Osteocyte (in vitro differentiated cells): Measurements from ENCODE around the gene MYO7B. TPM values are rescaled to one million over a fixed set of nuclear protein-coding genes. Genes with fewer than 3 reads are reported as not detected.

Experiments used
- DNase-seq: peaks from one replicate; pipeline ENCODE4 v3.0.0; 2021; ENCODE audit warnings: mixed read lengths; ENCODE audit not compliant: unreplicated experiment; ENCODE audit errors: extremely low spot score
- H3K27ac Mint-ChIP-seq: one replicate; pipeline ENCODE4 v1.8.0; 2021; ENCODE audit warnings: mild to moderate bottlenecking, mixed read lengths; ENCODE audit not compliant: unreplicated experiment
- H3K27me3 Mint-ChIP-seq: one replicate; pipeline ENCODE4 v1.8.0; 2021; ENCODE audit warnings: mixed read lengths; ENCODE audit not compliant: unreplicated experiment
- H3K36me3 Mint-ChIP-seq: one replicate; pipeline ENCODE4 v1.8.0; 2021; ENCODE audit warnings: mixed read lengths; ENCODE audit not compliant: unreplicated experiment
- H3K4me1 Mint-ChIP-seq: one replicate; pipeline ENCODE4 v1.8.0; 2021; ENCODE audit warnings: mixed read lengths; ENCODE audit not compliant: unreplicated experiment
- H3K4me3 Mint-ChIP-seq: one replicate; pipeline ENCODE4 v1.8.0; 2021; ENCODE audit warnings: mild to moderate bottlenecking, moderate library complexity, mixed read lengths; ENCODE audit not compliant: unreplicated experiment
- H3K9me3 Mint-ChIP-seq: one replicate; pipeline ENCODE4 v1.8.0; 2021; ENCODE audit warnings: mixed read lengths; ENCODE audit not compliant: unreplicated experiment
- CTCF ChIP-seq: fragments of 200-600 bp; sonication (generic); IDR thresholded peaks from 2 replicates; pipeline ENCODE4 v1.5.0; 2021; ENCODE audit warnings: antibody characterized with exemption, mild to moderate bottlenecking, moderate library complexity
- total RNA-seq: library from RNA; stranded (reverse); gene quantifications from 2 replicates; pipeline ENCODE4 v1.2.1, GENCODE V29; 2021

MYO7B gene
- total RNA-seq, 1 donor from 2014 or later = not detected

GRCh38 chr2:127651381-127651809 lies 115.9 kb downstream of the MYO7B start:
- no peak for TF ChIP-seq CTCF
- no peaks in the 10 kb centered on the region for H3K9me3 Mint-ChIP-seq
- H3K4me1 Mint-ChIP-seq = peaks cover 30% of the 10 kb centered on the region
- H3K36me3 Mint-ChIP-seq = peaks cover 7% of the 10 kb centered on the region
- H3K27ac Mint-ChIP-seq = no peak overlapping the region
- H3K4me3 Mint-ChIP-seq = no peak overlapping the region
- DNase-seq = no peak
- no peaks in the 10 kb centered on the region for H3K27me3 Mint-ChIP-seq

- peaks cover 8% of the 10 kb centered on the region for H3K36me3 Mint-ChIP-seq
- H3K27me3 Mint-ChIP-seq = no peaks in the 10 kb centered on the region
- H3K4me1 Mint-ChIP-seq = peaks cover 23% of the 10 kb centered on the region
- H3K9me3 Mint-ChIP-seq = no peaks in the 10 kb centered on the region
- no peak for TF ChIP-seq CTCF
- no peak overlapping the region for H3K27ac Mint-ChIP-seq
- DNase-seq = no peak
- no peak overlapping the region for H3K4me3 Mint-ChIP-seq
Measured at GRCh38 chr2:127651971-127652550, 116.6 kb downstream of the MYO7B start.

- no peak overlapping the region for H3K27ac Mint-ChIP-seq
- peaks cover 15% of the 10 kb centered on the region for H3K4me1 Mint-ChIP-seq
- no peaks in the 10 kb centered on the region for H3K27me3 Mint-ChIP-seq
- TF ChIP-seq CTCF = no peak
- no peak for DNase-seq
- peaks cover 8% of the 10 kb centered on the region for H3K36me3 Mint-ChIP-seq
- H3K9me3 Mint-ChIP-seq = no peaks in the 10 kb centered on the region
- H3K4me3 Mint-ChIP-seq = no peak overlapping the region
Measured at GRCh38 chr2:127652786-127653357, 117.4 kb downstream of the MYO7B start.

- H3K9me3 Mint-ChIP-seq = no peaks in the 10 kb centered on the region
- no peak for TF ChIP-seq CTCF
- peaks cover 8% of the 10 kb centered on the region for H3K36me3 Mint-ChIP-seq
- no peak overlapping the region for H3K27ac Mint-ChIP-seq
- no peak for DNase-seq
- H3K27me3 Mint-ChIP-seq = no peaks in the 10 kb centered on the region
- H3K4me1 Mint-ChIP-seq = peaks cover 9% of the 10 kb centered on the region
- H3K4me3 Mint-ChIP-seq = no peak overlapping the region
Measured at GRCh38 chr2:127653421-127654083, 118.1 kb downstream of the MYO7B start.

- DNase-seq = no peak
- Mint-ChIP-seq H3K27me3 (no peaks in the 10 kb centered on the region), H3K9me3 (no peaks in the 10 kb centered on the region), H3K4me3 (no peak overlapping the region), H3K36me3 (peaks cover 8% of the 10 kb centered on the region), H3K4me1 (peaks cover 11% of the 10 kb centered on the region), H3K27ac (no peak overlapping the region)
- TF ChIP-seq CTCF = no peak
Measured at GRCh38 chr2:127654084-127654837, 118.8 kb downstream of the MYO7B start.
